ENCODE results near the gene MOB2.

Gene MOB2

GRCh38 chr11:1455763-1456060 is 30.9 kb downstream of the MOB2 start:
- no CpG with 5 or more reads among the region's 5 CpGs for WGBS (ENCODE audit: insufficient coverage)
- ChIA-PET POLR2A (no interaction called here), CTCF (no interaction called here)
- Histone ChIP-seq H3K4me3 (ENCODE audit: control insufficient read depth in 1 of 7, extremely low read depth in 1 of 7, insufficient read depth in 4 of 7, low read depth in 2 of 7, low read length in 6 of 7) (no peak overlapping the region), H3K9me3 (ENCODE audit: control extremely low read depth in 1 of 5, control insufficient read depth in 4 of 5, insufficient read depth in 2 of 5, low read depth in 1 of 5, low read length in 4 of 5) (no peaks in the 10 kb centered on the region), H3K4me1 (ENCODE audit: control extremely low read depth in 1 of 4, control insufficient read depth in 4 of 4, insufficient read depth in 4 of 4, low read length in 3 of 4) (peaks cover 0 to 2% (median 0%) of the 10 kb centered on the region in 4 experiments), H3K27ac (ENCODE audit: insufficient read depth in 1 of 2, low read depth in 1 of 2, low read length in 2 of 2, poor library complexity in 1 of 2, severe bottlenecking in 2 of 2) (no peak overlapping the region), H3K27me3 (replicated peaks in 2 of 5; ENCODE audit: control insufficient read depth in 4 of 5, insufficient read depth in 5 of 5, low read length in 4 of 5) (peaks cover 0 to 3% (median 0%) of the 10 kb centered on the region in 5 experiments), H3K36me3 (ENCODE audit: control insufficient read depth in 4 of 4, insufficient read depth in 4 of 4, low read length in 3 of 4) (no peaks in the 10 kb centered on the region)
- DNase-seq = no peak

- H3K27me3 ChIP-seq (replicated peaks in 2 of 5; ENCODE audit: control insufficient read depth in 4 of 5, insufficient read depth in 5 of 5, low read length in 4 of 5) = peaks cover 0 to 3% (median 0%) of the 10 kb centered on the region in 5 experiments
- no peak overlapping the region for H3K27ac ChIP-seq (ENCODE audit: insufficient read depth in 1 of 2, low read depth in 1 of 2, low read length in 2 of 2, poor library complexity in 1 of 2, severe bottlenecking in 2 of 2)
- peak in 1 of 3 donors; percentile 8 for DNase-seq
- H3K4me3 ChIP-seq (ENCODE audit: control insufficient read depth in 1 of 7, extremely low read depth in 1 of 7, insufficient read depth in 4 of 7, low read depth in 2 of 7, low read length in 6 of 7) = no peak overlapping the region
- CTCF ChIA-PET = interaction anchor here (1.8 kb wide), 1 partner anchor 9 kb away, joined by 4 read pairs; no protein-coding TSS in a partner anchor
- 83% methylated on average over 18 of the region's 24 CpGs for WGBS (ENCODE audit: insufficient coverage)
- no peaks in the 10 kb centered on the region for H3K9me3 ChIP-seq (ENCODE audit: control extremely low read depth in 1 of 5, control insufficient read depth in 4 of 5, insufficient read depth in 2 of 5, low read depth in 1 of 5, low read length in 4 of 5)
- peaks cover 0 to 2% (median 0%) of the 10 kb centered on the region in 4 experiments for H3K36me3 ChIP-seq (ENCODE audit: control insufficient read depth in 4 of 4, insufficient read depth in 4 of 4, low read length in 3 of 4)
- peaks cover 0 to 2% (median 0%) of the 10 kb centered on the region in 4 experiments for H3K4me1 ChIP-seq (ENCODE audit: control extremely low read depth in 1 of 4, control insufficient read depth in 4 of 4, insufficient read depth in 4 of 4, low read length in 3 of 4)
- POLR2A ChIA-PET = no interaction called here
Observed at GRCh38 chr11:1455032-1455762, 31.4 kb downstream of the MOB2 start.

GRCh38 chr11:1454576-1454975 is 32.0 kb downstream of the MOB2 start:
- Histone ChIP-seq H3K36me3 (ENCODE audit: control insufficient read depth in 4 of 4, insufficient read depth in 4 of 4, low read length in 3 of 4) (peaks cover 0 to 2% (median 0%) of the 10 kb centered on the region in 4 experiments), H3K4me3 (ENCODE audit: control insufficient read depth in 1 of 7, extremely low read depth in 1 of 7, insufficient read depth in 4 of 7, low read depth in 2 of 7, low read length in 6 of 7) (no peak overlapping the region), H3K27ac (ENCODE audit: insufficient read depth in 1 of 2, low read depth in 1 of 2, low read length in 2 of 2, poor library complexity in 1 of 2, severe bottlenecking in 2 of 2) (no peak overlapping the region), H3K27me3 (replicated peaks in 2 of 5; ENCODE audit: control insufficient read depth in 4 of 5, insufficient read depth in 5 of 5, low read length in 4 of 5) (peaks cover 0 to 3% (median 0%) of the 10 kb centered on the region in 5 experiments), H3K9me3 (ENCODE audit: control extremely low read depth in 1 of 5, control insufficient read depth in 4 of 5, insufficient read depth in 2 of 5, low read depth in 1 of 5, low read length in 4 of 5) (no peaks in the 10 kb centered on the region), H3K4me1 (ENCODE audit: control extremely low read depth in 1 of 4, control insufficient read depth in 4 of 4, insufficient read depth in 4 of 4, low read length in 3 of 4) (peaks cover 0 to 2% (median 0%) of the 10 kb centered on the region in 4 experiments)
- WGBS (ENCODE audit: insufficient coverage) = 83% methylated on average over 20 of the region's 21 CpGs
- no peak for DNase-seq
- POLR2A ChIA-PET = no interaction called here
- CTCF ChIA-PET = interaction anchor here (1.8 kb wide), 1 partner anchor 9 kb away, joined by 4 read pairs; no protein-coding TSS in a partner anchor

GRCh38 chr11:1453611-1454034 is 33.0 kb downstream of the MOB2 start:
- H3K9me3 ChIP-seq (ENCODE audit: control extremely low read depth in 1 of 5, control insufficient read depth in 4 of 5, insufficient read depth in 2 of 5, low read depth in 1 of 5, low read length in 4 of 5) = no peaks in the 10 kb centered on the region
- DNase-seq = peak; percentile 16 to 40 (median 27)
- WGBS (ENCODE audit: insufficient coverage) = 44% methylated on average over 17 of the region's 17 CpGs
- ChIA-PET CTCF (interaction anchor here (1.8 kb wide), 1 partner anchor 10 kb away, joined by 4 read pairs; no protein-coding TSS in a partner anchor), POLR2A (interaction anchor here (0.6 kb wide), 1 partner anchor 1003 kb away, joined by 5 read pairs; no protein-coding TSS in a partner anchor)
- H3K4me1 ChIP-seq (ENCODE audit: control extremely low read depth in 1 of 4, control insufficient read depth in 4 of 4, insufficient read depth in 4 of 4, low read length in 3 of 4) = peaks cover 0 to 4% (median 2%) of the 10 kb centered on the region in 4 experiments
- H3K27ac ChIP-seq (ENCODE audit: insufficient read depth in 1 of 2, low read depth in 1 of 2, low read length in 2 of 2, poor library complexity in 1 of 2, severe bottlenecking in 2 of 2) = no peak overlapping the region
- peaks cover 0 to 3% (median 0%) of the 10 kb centered on the region in 5 experiments for H3K27me3 ChIP-seq (replicated peaks in 2 of 5; ENCODE audit: control insufficient read depth in 4 of 5, insufficient read depth in 5 of 5, low read length in 4 of 5)
- no peak overlapping the region for H3K4me3 ChIP-seq (ENCODE audit: control insufficient read depth in 1 of 7, extremely low read depth in 1 of 7, insufficient read depth in 4 of 7, low read depth in 2 of 7, low read length in 6 of 7)
- H3K36me3 ChIP-seq (ENCODE audit: control insufficient read depth in 4 of 4, insufficient read depth in 4 of 4, low read length in 3 of 4) = peaks cover 0 to 2% (median 0%) of the 10 kb centered on the region in 4 experiments

GRCh38 chr11:1452744-1453143 is 33.8 kb downstream of the MOB2 start:
- Histone ChIP-seq H3K4me3 (ENCODE audit: control insufficient read depth in 1 of 7, extremely low read depth in 1 of 7, insufficient read depth in 4 of 7, low read depth in 2 of 7, low read length in 6 of 7) (no peak overlapping the region), H3K27me3 (replicated peaks in 2 of 5; ENCODE audit: control insufficient read depth in 4 of 5, insufficient read depth in 5 of 5, low read length in 4 of 5) (peaks cover 0 to 3% (median 0%) of the 10 kb centered on the region in 5 experiments), H3K9me3 (ENCODE audit: control extremely low read depth in 1 of 5, control insufficient read depth in 4 of 5, insufficient read depth in 2 of 5, low read depth in 1 of 5, low read length in 4 of 5) (no peaks in the 10 kb centered on the region), H3K27ac (ENCODE audit: insufficient read depth in 1 of 2, low read depth in 1 of 2, low read length in 2 of 2, poor library complexity in 1 of 2, severe bottlenecking in 2 of 2) (no peak overlapping the region), H3K36me3 (ENCODE audit: control insufficient read depth in 4 of 4, insufficient read depth in 4 of 4, low read length in 3 of 4) (peaks cover 0 to 2% (median 0%) of the 10 kb centered on the region in 4 experiments), H3K4me1 (ENCODE audit: control extremely low read depth in 1 of 4, control insufficient read depth in 4 of 4, insufficient read depth in 4 of 4, low read length in 3 of 4) (peaks cover 0 to 6% (median 2%) of the 10 kb centered on the region in 4 experiments)
- WGBS (ENCODE audit: insufficient coverage) = 87% methylated on average over 11 of the region's 13 CpGs
- ChIA-PET CTCF (interaction anchor here (0.9 kb wide), 1 partner anchor 20 kb away, joined by 3 read pairs; no protein-coding TSS in a partner anchor), POLR2A (no interaction called here)
- DNase-seq = no peak

- ChIA-PET CTCF (interaction anchor here (0.9 kb wide), 1 partner anchor 21 kb away, joined by 3 read pairs; no protein-coding TSS in a partner anchor), POLR2A (no interaction called here)
- WGBS (ENCODE audit: insufficient coverage) = 95% methylated on average over 26 of the region's 27 CpGs
- H3K4me3 ChIP-seq (ENCODE audit: control insufficient read depth in 1 of 7, extremely low read depth in 1 of 7, insufficient read depth in 4 of 7, low read depth in 2 of 7, low read length in 6 of 7) = no peak overlapping the region
- peaks cover 0 to 6% (median 2%) of the 10 kb centered on the region in 4 experiments for H3K4me1 ChIP-seq (ENCODE audit: control extremely low read depth in 1 of 4, control insufficient read depth in 4 of 4, insufficient read depth in 4 of 4, low read length in 3 of 4)
- no peak overlapping the region for H3K27ac ChIP-seq (ENCODE audit: insufficient read depth in 1 of 2, low read depth in 1 of 2, low read length in 2 of 2, poor library complexity in 1 of 2, severe bottlenecking in 2 of 2)
- no peak for DNase-seq
- peaks cover 0 to 2% (median 0%) of the 10 kb centered on the region in 4 experiments for H3K36me3 ChIP-seq (ENCODE audit: control insufficient read depth in 4 of 4, insufficient read depth in 4 of 4, low read length in 3 of 4)
- peaks cover 0 to 3% (median 0%) of the 10 kb centered on the region in 5 experiments for H3K27me3 ChIP-seq (replicated peaks in 2 of 5; ENCODE audit: control insufficient read depth in 4 of 5, insufficient read depth in 5 of 5, low read length in 4 of 5)
- H3K9me3 ChIP-seq (ENCODE audit: control extremely low read depth in 1 of 5, control insufficient read depth in 4 of 5, insufficient read depth in 2 of 5, low read depth in 1 of 5, low read length in 4 of 5) = no peaks in the 10 kb centered on the region
Observed at GRCh38 chr11:1451781-1452470, 34.7 kb downstream of the MOB2 start.
